Activated T-helper 1 cell treated with anti-CD3 and anti-CD28 coated beads, Interleukin-12 subunit alpha, Interleukin-12 subunit beta, Interleukin-2, Interleukin-4 antibody, amounts not matched to agents 30 ng/mL and 10 ng/mL and 1 ng/mL, durations not matched to agents 14 hours and 24 hours and 36 hours (primary cell): ENCODE data around the gene MPP7. TPM values are rescaled to one million over a fixed set of nuclear protein-coding genes. Genes with fewer than 3 reads are reported as not detected.
"Not testable (repeated sequence)": the region's sequence is repeated elsewhere in the genome, so short reads cannot be mapped to it uniquely, and the experiment has no call there.

Experiments
- DNase-seq: peaks from one replicate; pipeline ENCODE4 v3.0.0; 2021; ENCODE audit warnings: low spot score
- H3K27ac Mint-ChIP-seq: one replicate; pipeline ENCODE4 v1.8.0; 2021; ENCODE audit warnings: mild to moderate bottlenecking, mixed read lengths
- H3K27me3 Mint-ChIP-seq: one replicate; pipeline ENCODE4 v1.8.0; 2022; ENCODE audit warnings: mild to moderate bottlenecking, moderate library complexity, mixed read lengths; ENCODE audit not compliant: insufficient read depth
- H3K36me3 Mint-ChIP-seq: one replicate; pipeline ENCODE4 v1.8.0; 2021; ENCODE audit warnings: low read depth, mixed read lengths
- H3K4me1 Mint-ChIP-seq: one replicate; pipeline ENCODE4 v1.8.0; 2021; ENCODE audit warnings: low read depth, mixed read lengths
- H3K4me3 Mint-ChIP-seq: one replicate; pipeline ENCODE4 v1.8.0; 2021; ENCODE audit warnings: mild to moderate bottlenecking, moderate library complexity, mixed read lengths
- H3K9me3 Mint-ChIP-seq: one replicate; pipeline ENCODE4 v1.8.0; 2021; ENCODE audit warnings: mixed read lengths
- intact Hi-C: fragments of 100-400 bp; cut with micrococcal nuclease; formaldehyde crosslinking; loops from one replicate; pipeline ENCODE4 v1.15.1; 2024
- total RNA-seq: library from RNA; stranded (reverse); gene quantifications from 2 replicates; pipeline ENCODE4 v1.2.3, GENCODE V29; 2022

Gene MPP7
- 0.15 and 0.29 TPM in 2 replicates for total RNA-seq

GRCh38 chr10:28302638-28303488 lies at the start of gene MPP7:
TSS of gene MPP7 (minus strand) at chr10:28303064. CDS start at chr10:28238604, 64,460 bp downstream.
- Mint-ChIP-seq H3K27me3 (peaks cover 34% of the 10 kb centered on the region), H3K9me3 (no peaks in the 10 kb centered on the region), H3K4me3 (peak within 1 kb of the TSS; percentile 85), H3K27ac (peak within 1 kb of the TSS; percentile 41), H3K36me3 (no peaks in the 10 kb centered on the region), H3K4me1 (peaks cover 32% of the 10 kb centered on the region)
- intact Hi-C loops = loop anchor here (1.0 to 5.0 kb wide), 10 partner anchors 25 to 1149 kb away; partner anchors contain the start of genes BAMBI, RAB18, WAC and YME1L1
- DNase-seq = peak; percentile 93

DNA sequence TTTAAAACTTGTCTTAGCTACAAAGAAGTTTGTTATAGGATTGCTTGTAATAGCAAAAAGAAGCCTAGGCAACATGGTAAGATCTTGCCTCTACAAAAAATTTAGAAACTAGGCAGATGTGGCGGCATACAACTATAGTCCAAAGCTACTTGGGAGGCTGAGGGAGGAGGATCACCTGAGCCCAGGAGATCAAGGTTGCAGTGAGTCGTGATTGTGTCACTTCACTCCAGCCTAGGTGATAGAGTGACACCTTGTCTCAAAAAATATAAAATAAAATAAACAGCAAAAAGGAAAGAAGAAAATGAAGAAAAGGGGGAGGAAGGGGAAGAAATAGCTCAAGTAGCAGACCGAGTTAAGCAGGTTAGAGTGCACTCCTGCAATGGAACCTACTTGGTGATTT lies 47.0 kb upstream of the MPP7 start:
- intact Hi-C loops = no loop called here
- H3K27ac Mint-ChIP-seq = no peak overlapping the region
- H3K9me3 Mint-ChIP-seq = peaks cover 27% of the 10 kb centered on the region
- DNase-seq = no peak
- peaks cover 15% of the 10 kb centered on the region for H3K27me3 Mint-ChIP-seq
- no peaks in the 10 kb centered on the region for H3K4me1 Mint-ChIP-seq
- H3K4me3 Mint-ChIP-seq = no peak overlapping the region
- H3K36me3 Mint-ChIP-seq = no peaks in the 10 kb centered on the region

- Mint-ChIP-seq H3K36me3 (peaks cover 7% of the 10 kb centered on the region), H3K4me1 (peaks cover 7% of the 10 kb centered on the region), H3K4me3 (peak overlapping the region; percentile 5), H3K27ac (no peak overlapping the region), H3K9me3 (peaks cover 59% of the 10 kb centered on the region), H3K27me3 (peaks cover 7% of the 10 kb centered on the region)
- intact Hi-C loops = no loop called here
- DNase-seq = no peak
These were observed 41.4 kb upstream of the MPP7 start for GRCh38 chr10:28343987-28344895.

DNA sequence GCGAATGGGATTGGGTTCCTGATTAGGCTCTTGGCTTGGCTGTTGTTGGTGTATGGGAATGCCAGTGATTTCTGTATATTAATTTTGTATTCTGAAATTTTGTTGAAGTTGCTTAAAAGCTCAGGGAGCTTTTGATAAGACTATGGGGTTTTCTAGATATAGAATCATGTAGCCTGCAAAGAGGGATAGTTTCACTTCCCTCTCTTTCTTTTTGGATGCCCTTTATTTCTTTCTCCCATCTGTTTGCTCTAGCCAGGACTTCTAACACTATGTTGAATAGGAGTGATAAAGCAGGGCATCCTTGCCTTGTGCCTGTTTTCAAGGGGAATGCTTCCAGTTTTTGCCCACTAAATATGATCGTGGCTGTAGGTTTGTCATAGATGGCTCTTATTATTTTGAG lies 40.4 kb upstream of the MPP7 start:
- H3K4me1 Mint-ChIP-seq = peaks cover 7% of the 10 kb centered on the region
- intact Hi-C loops = no loop called here
- no peak overlapping the region for H3K27ac Mint-ChIP-seq
- no peak for DNase-seq
- no peak overlapping the region for H3K4me3 Mint-ChIP-seq
- peaks cover 13% of the 10 kb centered on the region for H3K27me3 Mint-ChIP-seq
- H3K36me3 Mint-ChIP-seq = peaks cover 8% of the 10 kb centered on the region
- peaks cover 54% of the 10 kb centered on the region for H3K9me3 Mint-ChIP-seq

DNA sequence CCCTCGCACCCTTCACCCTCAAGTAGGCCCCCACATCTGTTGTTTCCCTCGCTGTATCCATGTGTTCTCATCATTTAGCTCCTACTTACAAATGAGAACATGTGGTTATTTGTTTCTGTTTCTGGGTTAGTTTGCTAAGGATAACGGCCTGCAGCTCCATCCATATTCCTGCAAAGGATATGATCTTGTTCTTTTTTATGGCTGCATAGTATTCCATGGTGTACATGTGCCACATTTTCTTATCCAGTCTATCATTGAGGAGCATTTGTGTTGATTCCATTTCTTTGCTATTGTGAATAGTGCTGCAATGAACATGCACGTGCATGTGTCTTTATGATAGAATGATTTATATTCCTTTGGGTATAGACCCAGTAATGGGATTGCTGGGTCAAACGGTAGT lies 38.8 kb upstream of the MPP7 start:
- H3K27ac Mint-ChIP-seq, intact Hi-C loops, DNase-seq, H3K4me3 Mint-ChIP-seq: not testable (repeated sequence)
- Mint-ChIP-seq H3K27me3 (peaks cover 22% of the 10 kb centered on the region), H3K4me1 (peaks cover 19% of the 10 kb centered on the region), H3K36me3 (peaks cover 11% of the 10 kb centered on the region), H3K9me3 (peaks cover 48% of the 10 kb centered on the region)

DNA sequence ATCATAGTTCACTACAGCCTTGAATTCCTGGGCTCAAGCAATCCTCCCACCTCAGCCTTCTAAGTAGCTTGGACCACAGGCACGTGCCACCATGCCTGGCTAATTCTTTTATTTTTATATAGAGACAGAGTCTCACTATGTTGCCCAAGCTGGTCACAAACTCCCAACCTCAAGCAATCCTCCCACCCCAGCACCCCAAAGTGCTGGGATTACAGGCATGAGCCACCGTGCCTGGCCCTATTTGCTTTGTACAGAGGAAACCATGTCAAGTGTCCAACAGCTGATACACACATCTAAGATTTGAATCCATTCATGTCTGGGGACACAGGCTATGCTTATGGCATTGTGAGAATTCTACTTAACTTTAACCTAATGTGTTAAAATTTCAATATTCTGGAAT lies 29.9 kb upstream of the MPP7 start:
- H3K4me1 Mint-ChIP-seq = peaks cover 66% of the 10 kb centered on the region
- peaks cover 4% of the 10 kb centered on the region for H3K36me3 Mint-ChIP-seq
- H3K27me3 Mint-ChIP-seq = peaks cover 11% of the 10 kb centered on the region
- peak overlapping the region; percentile 4 for H3K4me3 Mint-ChIP-seq
- no peak overlapping the region for H3K27ac Mint-ChIP-seq
- no peaks in the 10 kb centered on the region for H3K9me3 Mint-ChIP-seq
- DNase-seq = no peak
- intact Hi-C loops = loop anchor here (1.0 to 10.0 kb wide), 3 partner anchors 30 to 1468 kb away; partner anchors contain the start of gene ABI1

DNA sequence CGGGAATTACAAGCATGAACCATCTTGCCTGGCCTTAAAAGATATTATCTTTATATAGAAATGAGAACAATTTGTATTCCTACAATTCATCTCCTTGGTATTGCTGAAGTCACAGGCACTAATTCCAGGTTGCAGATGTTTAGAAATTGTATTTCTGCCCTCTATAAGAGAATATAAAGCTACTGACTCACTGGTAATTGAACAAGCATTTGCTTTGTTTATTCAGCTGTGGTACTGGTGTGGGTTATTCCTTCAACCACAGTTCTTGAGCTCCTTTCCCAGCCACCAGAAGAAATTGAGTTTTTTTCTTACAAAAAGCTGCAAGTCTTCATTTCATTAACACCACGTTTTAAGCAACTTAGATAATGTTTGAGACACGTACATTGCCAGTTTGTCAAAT lies 29.0 kb upstream of the MPP7 start:
- Mint-ChIP-seq H3K9me3 (no peaks in the 10 kb centered on the region), H3K4me1 (peaks cover 57% of the 10 kb centered on the region), H3K27me3 (peaks cover 4% of the 10 kb centered on the region), H3K36me3 (peaks cover 3% of the 10 kb centered on the region), H3K4me3 (peak overlapping the region; percentile 7), H3K27ac (no peak overlapping the region)
- intact Hi-C loops = loop anchor here (1.0 to 10.0 kb wide), 3 partner anchors 30 to 1467 kb away; partner anchors contain the start of gene ABI1
- DNase-seq = no peak

GRCh38 chr10:28331066-28331465 lies 28.2 kb upstream of the MPP7 start:
- H3K36me3 Mint-ChIP-seq = peaks cover 1% of the 10 kb centered on the region
- peaks cover 4% of the 10 kb centered on the region for H3K27me3 Mint-ChIP-seq
- DNase-seq = no peak
- H3K4me1 Mint-ChIP-seq = peaks cover 49% of the 10 kb centered on the region
- H3K9me3 Mint-ChIP-seq = no peaks in the 10 kb centered on the region
- no peak overlapping the region for H3K27ac Mint-ChIP-seq
- H3K4me3 Mint-ChIP-seq = no peak overlapping the region
- intact Hi-C loops = loop anchor here (10.0 kb wide), 2 partner anchors 1324 to 1466 kb away; partner anchors contain the start of gene ABI1

- peaks cover 27% of the 10 kb centered on the region for H3K4me1 Mint-ChIP-seq
- H3K4me3 Mint-ChIP-seq = no peak overlapping the region
- peaks cover 7% of the 10 kb centered on the region for H3K27me3 Mint-ChIP-seq
- peaks cover 1% of the 10 kb centered on the region for H3K36me3 Mint-ChIP-seq
- DNase-seq = no peak
- intact Hi-C loops = loop anchor here (1.0 kb wide), 1 partner anchor 25 kb away; the partner anchor contains the start of gene MPP7
- H3K9me3 Mint-ChIP-seq = no peaks in the 10 kb centered on the region
- no peak overlapping the region for H3K27ac Mint-ChIP-seq
These were observed 25.5 kb upstream of the MPP7 start for GRCh38 chr10:28328346-28328745.

- H3K27ac Mint-ChIP-seq = no peak overlapping the region
- H3K4me1 Mint-ChIP-seq = peaks cover 21% of the 10 kb centered on the region
- peaks cover 7% of the 10 kb centered on the region for H3K27me3 Mint-ChIP-seq
- intact Hi-C loops = no loop called here
- H3K36me3 Mint-ChIP-seq = peaks cover 1% of the 10 kb centered on the region
- H3K9me3 Mint-ChIP-seq = no peaks in the 10 kb centered on the region
- no peak for DNase-seq
- H3K4me3 Mint-ChIP-seq = no peak overlapping the region
These were observed 24.6 kb upstream of the MPP7 start for GRCh38 chr10:28327491-28327880.

DNA sequence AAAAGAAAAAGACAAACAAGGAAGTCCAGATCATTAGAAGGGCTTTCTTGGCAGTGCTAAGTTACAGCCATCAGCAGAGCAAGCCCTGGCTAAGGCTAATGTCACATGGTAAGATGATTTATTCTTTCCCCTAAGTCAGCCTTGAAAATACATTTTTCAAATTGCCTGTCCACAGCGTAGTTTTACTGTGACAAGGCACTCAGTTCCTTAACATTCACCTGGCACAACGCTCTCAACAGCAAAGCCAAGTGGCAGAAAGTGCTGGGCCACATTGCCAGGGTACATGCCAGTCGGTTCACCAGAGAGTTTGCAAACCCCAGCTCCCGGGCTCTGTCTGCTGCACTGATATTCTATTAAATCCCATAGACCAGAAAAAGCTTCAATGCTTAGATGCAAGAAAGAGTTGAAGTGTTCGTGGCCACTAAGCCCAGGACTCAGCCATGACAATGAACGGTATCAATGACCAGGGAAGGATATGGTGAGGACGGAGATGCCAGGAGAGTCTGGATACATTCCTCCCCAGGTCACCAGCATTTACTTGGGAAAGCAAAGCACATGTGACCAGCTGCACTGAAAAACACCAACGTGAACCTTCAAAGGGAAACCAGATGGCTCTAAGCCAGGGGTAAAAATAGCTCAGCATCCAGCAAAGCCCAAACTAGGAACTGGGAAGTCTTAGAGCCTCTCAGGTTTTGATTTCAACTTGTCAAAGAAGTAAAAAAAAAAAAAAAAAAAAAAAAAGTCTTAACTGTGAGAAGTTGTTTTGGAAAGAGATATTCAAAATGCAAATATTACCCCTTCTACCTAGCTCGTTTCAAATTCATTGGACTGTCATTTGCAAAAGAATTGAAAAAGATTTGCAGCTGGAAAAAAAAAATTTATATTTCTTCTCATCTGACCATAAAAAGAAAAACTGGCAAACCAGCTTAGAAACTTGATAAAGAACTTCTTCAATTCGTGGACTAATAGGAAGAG lies 23.9 kb upstream of the MPP7 start:
- intact Hi-C loops = no loop called here
- peaks cover under 1% of the 10 kb centered on the region for H3K36me3 Mint-ChIP-seq
- peaks cover 7% of the 10 kb centered on the region for H3K27me3 Mint-ChIP-seq
- H3K4me1 Mint-ChIP-seq = peaks cover 15% of the 10 kb centered on the region
- H3K27ac Mint-ChIP-seq = no peak overlapping the region
- no peak overlapping the region for H3K4me3 Mint-ChIP-seq
- H3K9me3 Mint-ChIP-seq = no peaks in the 10 kb centered on the region
- no peak for DNase-seq

- intact Hi-C loops = no loop called here
- Mint-ChIP-seq H3K4me3 (no peak overlapping the region), H3K27me3 (peaks cover 3% of the 10 kb centered on the region), H3K4me1 (no peaks in the 10 kb centered on the region), H3K9me3 (no peaks in the 10 kb centered on the region), H3K27ac (no peak overlapping the region), H3K36me3 (no peaks in the 10 kb centered on the region)
- DNase-seq = no peak
These were observed 17.9 kb upstream of the MPP7 start for GRCh38 chr10:28320799-28321198.
